Spleen (tissue), 7 donors: ENCODE measurements around the gene DSCAML1.

Experiments
- POLR2A ChIP-seq, 3 donors: fragments of 450-650 bp; IDR thresholded peaks; one replicate each; pipeline ENCODE4 v1.5.1; 2017; ENCODE audit warnings: antibody characterized with exemption in 3 of 3, mild to moderate bottlenecking in 1 of 3
- POLR2AphosphoS5 ChIP-seq, 3 donors: sonication (generic); formaldehyde crosslinking; IDR thresholded peaks; one replicate each; pipeline ENCODE4 v1.5.1; 2017; ENCODE audit warnings: antibody characterized with exemption in 3 of 3
- TF ChIP-seq, protein P1 (sequence below), 11 experiments: fragments of 200-600 bp in 7 of 11; fragments of 450-650 bp in 4 of 11; sonication (generic) in 4 of 11; IDR thresholded peaks in 8 of 11; conservative IDR thresholded peaks in 3 of 11; 1 replicate in 7 of 11; 2 replicates in 4 of 11; pipeline versions ENCODE4 v1.4.0 to v1.8.0; 2016 to 2021; ENCODE audit warnings: antibody characterized with exemption in 11 of 11, inconsistent platforms in 4 of 11, mild to moderate bottlenecking in 1 of 11
- donor health status: DM: no; HTN: no; CAD: no; lungs with moderate emphysema.
- donor health status: DM: no; HTN: no; CAD: no.
- donor health status: DM: no; HTN: no; CAD: no.

DNA sequence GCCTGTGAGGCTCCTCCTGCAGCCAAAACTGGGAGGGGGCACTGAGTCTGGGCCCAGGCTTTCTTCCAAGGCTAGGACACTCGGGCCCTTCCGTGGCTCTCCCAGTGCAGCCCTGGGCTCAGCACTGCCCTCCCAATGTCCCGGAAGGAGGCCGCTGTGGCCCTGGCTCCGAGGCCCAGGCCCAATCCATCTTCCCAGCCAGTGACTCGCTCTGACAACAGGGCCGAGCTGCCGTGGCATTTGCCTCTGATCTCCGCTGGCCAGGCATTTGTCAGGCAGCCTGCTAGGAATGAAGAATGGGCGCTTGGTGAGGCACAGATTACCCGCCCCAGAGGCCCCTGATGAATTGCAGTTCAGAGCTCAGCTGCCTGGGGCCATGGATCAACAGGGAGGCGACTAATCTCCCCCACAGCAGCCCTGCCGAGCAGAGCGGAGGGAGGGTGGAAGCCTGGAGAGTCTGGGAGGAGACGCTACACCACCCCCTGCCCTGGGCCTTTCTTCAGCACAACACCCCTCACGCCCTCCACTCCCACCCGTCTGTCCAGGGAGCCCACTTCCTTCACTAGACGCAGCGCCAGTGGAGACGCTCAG lies 19.2 kb upstream of the DSCAML1 start:
- TF ChIP-seq, protein P1, sequence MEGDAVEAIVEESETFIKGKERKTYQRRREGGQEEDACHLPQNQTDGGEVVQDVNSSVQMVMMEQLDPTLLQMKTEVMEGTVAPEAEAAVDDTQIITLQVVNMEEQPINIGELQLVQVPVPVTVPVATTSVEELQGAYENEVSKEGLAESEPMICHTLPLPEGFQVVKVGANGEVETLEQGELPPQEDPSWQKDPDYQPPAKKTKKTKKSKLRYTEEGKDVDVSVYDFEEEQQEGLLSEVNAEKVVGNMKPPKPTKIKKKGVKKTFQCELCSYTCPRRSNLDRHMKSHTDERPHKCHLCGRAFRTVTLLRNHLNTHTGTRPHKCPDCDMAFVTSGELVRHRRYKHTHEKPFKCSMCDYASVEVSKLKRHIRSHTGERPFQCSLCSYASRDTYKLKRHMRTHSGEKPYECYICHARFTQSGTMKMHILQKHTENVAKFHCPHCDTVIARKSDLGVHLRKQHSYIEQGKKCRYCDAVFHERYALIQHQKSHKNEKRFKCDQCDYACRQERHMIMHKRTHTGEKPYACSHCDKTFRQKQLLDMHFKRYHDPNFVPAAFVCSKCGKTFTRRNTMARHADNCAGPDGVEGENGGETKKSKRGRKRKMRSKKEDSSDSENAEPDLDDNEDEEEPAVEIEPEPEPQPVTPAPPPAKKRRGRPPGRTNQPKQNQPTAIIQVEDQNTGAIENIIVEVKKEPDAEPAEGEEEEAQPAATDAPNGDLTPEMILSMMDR (IDR thresholded peaks at IDR 0.05 in 8 of 11, conservative IDR thresholded peaks at IDR 0.05 in 3 of 11): no peak
- TF ChIP-seq POLR2A (IDR thresholded peaks at IDR 0.05): no peak
- TF ChIP-seq POLR2AphosphoS5 (IDR thresholded peaks at IDR 0.05): peak; percentile 40 to 61 (median 59)
